ENCODE results near the gene KIF26A.
"Not testable (repeated sequence)": the region's sequence is repeated elsewhere in the genome, so short reads cannot be mapped to it uniquely, and the experiment has no call there.

Gene KIF26A

GRCh38 chr14:104192146-104192882, 53.9 kb downstream of the KIF26A start:
- DNase-seq (ENCODE audit: low read depth in 2 of 2) = no peak

GRCh38 chr14:104192883-104193245, 54.5 kb downstream of the KIF26A start:
- DNase-seq (ENCODE audit: low read depth in 2 of 2) = no peak

- DNase-seq (ENCODE audit: low read depth in 2 of 2) = no peak
Observed at GRCh38 chr14:104194016-104194415, 55.6 kb downstream of the KIF26A start.

GRCh38 chr14:104194716-104195115, 56.3 kb downstream of the KIF26A start:
- no peak for DNase-seq (ENCODE audit: low read depth in 2 of 2)

- DNase-seq (ENCODE audit: low read depth in 2 of 2) = no peak
Observed at GRCh38 chr14:104195361-104195760, 57.0 kb downstream of the KIF26A start.

- no peak for DNase-seq (ENCODE audit: low read depth in 2 of 2)
Observed at GRCh38 chr14:104195878-104196277, 57.5 kb downstream of the KIF26A start.

GRCh38 chr14:104196461-104197140, 58.2 kb downstream of the KIF26A start:
- DNase-seq (ENCODE audit: low read depth in 2 of 2) = no peak

GRCh38 chr14:104197449-104198247, 59.3 kb downstream of the KIF26A start:
- no peak for DNase-seq (ENCODE audit: low read depth in 2 of 2)

- DNase-seq (ENCODE audit: low read depth in 2 of 2) = no peak
Observed at GRCh38 chr14:104199266-104199895, 61.0 kb downstream of the KIF26A start.

- DNase-seq (ENCODE audit: low read depth in 2 of 2) = no peak
Observed at GRCh38 chr14:104200106-104200505, 61.7 kb downstream of the KIF26A start.

GRCh38 chr14:104200591-104200990, 62.2 kb downstream of the KIF26A start:
- no peak for DNase-seq (ENCODE audit: low read depth in 2 of 2)

- no peak for DNase-seq (ENCODE audit: low read depth in 2 of 2)
Observed at GRCh38 chr14:104201063-104201462, 62.7 kb downstream of the KIF26A start.

- no peak for DNase-seq (ENCODE audit: low read depth in 2 of 2)
Observed at GRCh38 chr14:104201496-104201895, 63.1 kb downstream of the KIF26A start.

- no peak for DNase-seq (ENCODE audit: low read depth in 2 of 2)
Observed at GRCh38 chr14:104202259-104203070, 64.1 kb downstream of the KIF26A start.

- DNase-seq (ENCODE audit: low read depth in 2 of 2) = no peak
Observed at GRCh38 chr14:104203071-104203425, 64.7 kb downstream of the KIF26A start.

- no peak for DNase-seq (ENCODE audit: low read depth in 2 of 2)
Observed at GRCh38 chr14:104204660-104205149, 66.3 kb downstream of the KIF26A start.

- DNase-seq (ENCODE audit: low read depth in 2 of 2) = no peak
Observed at GRCh38 chr14:104205781-104206180, 67.4 kb downstream of the KIF26A start.

GRCh38 chr14:104206281-104206904, 68.0 kb downstream of the KIF26A start:
- DNase-seq (ENCODE audit: low read depth in 2 of 2) = no peak

GRCh38 chr14:104207142-104208014, 69.0 kb downstream of the KIF26A start:
- no peak for DNase-seq (ENCODE audit: low read depth in 2 of 2)

GRCh38 chr14:104208015-104208295, 69.6 kb downstream of the KIF26A start:
- not testable (repeated sequence) for DNase-seq (ENCODE audit: low read depth in 2 of 2)

Data from stimulated activated CD8-positive, alpha-beta memory T cell treated with anti-CD3 and anti-CD28 coated beads, Interleukin-2, amount 100 ng/mL, for 1 hour (primary cell).